MCF 10A (cell line): ENCODE data around the gene GPC2. TPM values are rescaled to one million over a fixed set of nuclear protein-coding genes. Genes with fewer than 3 reads are reported as not detected.
"Not testable (repeated sequence)": the region's sequence is repeated elsewhere in the genome, so short reads cannot be mapped to it uniquely, and the experiment has no call there.

Experiments used
- BruUV-seq: library from RNA; stranded (reverse); fragments of 400-500 nt; replicated peaks from 2 replicates; lab custom pipeline; 2021; lab: Mats Ljungman, UMichigan
- CTCF ChIA-PET: fragments of 300-600 bp; sonication (Branson Sonifier 250); formaldehyde crosslinking; extraction: SDS; loops from one replicate; lab custom pipeline; 2021; ENCODE audit warnings: antibody characterized with exemption, inconsistent platforms; lab: Yijun Ruan, JAX
- POLR2A ChIA-PET: fragments of 300-600, 350-650 bp; sonication (Branson Sonifier 250); formaldehyde crosslinking; extraction: SDS; loops from one replicate; lab custom pipeline; 2020; ENCODE audit warnings: antibody characterized with exemption, inconsistent platforms; lab: Yijun Ruan, JAX
- DNase-seq: peaks from one replicate; pipeline ENCODE4 v3.0.0-alpha.2; 2018; ENCODE audit not compliant: unreplicated experiment
- H3K27ac Mint-ChIP-seq: one replicate; pipeline ENCODE4 v1.8.0; 2022; ENCODE audit warnings: mild to moderate bottlenecking, low read depth, mixed read lengths; ENCODE audit not compliant: unreplicated experiment
- H3K27me3 Mint-ChIP-seq: one replicate; pipeline ENCODE4 v1.8.0; 2022; ENCODE audit warnings: mixed read lengths; ENCODE audit not compliant: insufficient read depth, unreplicated experiment
- H3K36me3 Mint-ChIP-seq: one replicate; pipeline ENCODE4 v1.8.0; 2022; ENCODE audit warnings: mild to moderate bottlenecking, moderate library complexity, mixed read lengths; ENCODE audit not compliant: insufficient read depth, unreplicated experiment
- H3K4me1 Mint-ChIP-seq: one replicate; pipeline ENCODE4 v1.8.0; 2022; ENCODE audit warnings: mixed read lengths; ENCODE audit not compliant: insufficient read depth, unreplicated experiment
- H3K4me3 Mint-ChIP-seq: one replicate; pipeline ENCODE4 v1.8.0; 2022; ENCODE audit warnings: mild to moderate bottlenecking, moderate library complexity, mixed read lengths; ENCODE audit not compliant: unreplicated experiment
- H3K9me3 Mint-ChIP-seq: one replicate; pipeline ENCODE4 v1.8.0; 2022; ENCODE audit warnings: mixed read lengths; ENCODE audit not compliant: unreplicated experiment
- intact Hi-C: fragments of 100-400 bp; cut with micrococcal nuclease; formaldehyde crosslinking; loops from 2 replicates; pipeline ENCODE4 v1.14.1; 2022
- total RNA-seq: library from RNA; stranded (reverse); gene quantifications from 2 replicates; pipeline ENCODE4 v1.2.3, GENCODE V29; 2022
- TF ChIP-seq, protein P1 (sequence below): fragments of 200-600 bp; IDR thresholded peaks from one replicate; pipeline ENCODE4 v1.8.0; 2022; ENCODE audit warnings: antibody characterized with exemption, mild to moderate bottlenecking; ENCODE audit not compliant: unreplicated experiment

The GPC2 gene
- total RNA-seq, 1 experiment from 2014 or later = 0.65 TPM

GRCh38 chr7:100221767-100222444 lies 44.7 kb upstream of the GPC2 start:
- ChIA-PET CTCF (interaction anchor here (0.9 to 1.5 kb wide), 3 partner anchors 17 to 90 kb away, joined by 3 to 6 read pairs (median 5); no protein-coding TSS in a partner anchor), POLR2A (interaction anchor here (1.2 kb wide), 1 partner anchor 11 kb away, joined by 3 read pairs; no protein-coding TSS in a partner anchor)
- TF ChIP-seq, protein P1, sequence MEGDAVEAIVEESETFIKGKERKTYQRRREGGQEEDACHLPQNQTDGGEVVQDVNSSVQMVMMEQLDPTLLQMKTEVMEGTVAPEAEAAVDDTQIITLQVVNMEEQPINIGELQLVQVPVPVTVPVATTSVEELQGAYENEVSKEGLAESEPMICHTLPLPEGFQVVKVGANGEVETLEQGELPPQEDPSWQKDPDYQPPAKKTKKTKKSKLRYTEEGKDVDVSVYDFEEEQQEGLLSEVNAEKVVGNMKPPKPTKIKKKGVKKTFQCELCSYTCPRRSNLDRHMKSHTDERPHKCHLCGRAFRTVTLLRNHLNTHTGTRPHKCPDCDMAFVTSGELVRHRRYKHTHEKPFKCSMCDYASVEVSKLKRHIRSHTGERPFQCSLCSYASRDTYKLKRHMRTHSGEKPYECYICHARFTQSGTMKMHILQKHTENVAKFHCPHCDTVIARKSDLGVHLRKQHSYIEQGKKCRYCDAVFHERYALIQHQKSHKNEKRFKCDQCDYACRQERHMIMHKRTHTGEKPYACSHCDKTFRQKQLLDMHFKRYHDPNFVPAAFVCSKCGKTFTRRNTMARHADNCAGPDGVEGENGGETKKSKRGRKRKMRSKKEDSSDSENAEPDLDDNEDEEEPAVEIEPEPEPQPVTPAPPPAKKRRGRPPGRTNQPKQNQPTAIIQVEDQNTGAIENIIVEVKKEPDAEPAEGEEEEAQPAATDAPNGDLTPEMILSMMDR = no peak
- Mint-ChIP-seq H3K27ac (no peak overlapping the region), H3K4me3 (no peak overlapping the region), H3K27me3 (no peaks in the 10 kb centered on the region), H3K4me1 (peaks cover 6% of the 10 kb centered on the region), H3K36me3 (peaks cover 7% of the 10 kb centered on the region), H3K9me3 (no peaks in the 10 kb centered on the region)
- no peak for DNase-seq
- no TSS peak for BruUV-seq
- intact Hi-C loops = no loop called here

GRCh38 chr7:100221231-100221718 lies 44.1 kb upstream of the GPC2 start:
- no TSS peak for BruUV-seq
- no peak for DNase-seq
- intact Hi-C loops = no loop called here
- Mint-ChIP-seq H3K36me3 (peaks cover 7% of the 10 kb centered on the region), H3K27ac (no peak overlapping the region), H3K27me3 (no peaks in the 10 kb centered on the region), H3K4me1 (peaks cover 6% of the 10 kb centered on the region), H3K9me3 (no peaks in the 10 kb centered on the region), H3K4me3 (no peak overlapping the region)
- TF ChIP-seq, protein P1 = no peak
- ChIA-PET POLR2A (interaction anchor here (1.2 kb wide), 1 partner anchor 10 kb away, joined by 3 read pairs; no protein-coding TSS in a partner anchor), CTCF (interaction anchor here (0.9 to 1.5 kb wide), 2 partner anchors 88 to 90 kb away, joined by 6 read pairs; no protein-coding TSS in a partner anchor)

- Mint-ChIP-seq H3K4me3 (no peak overlapping the region), H3K27me3 (no peaks in the 10 kb centered on the region), H3K9me3 (no peaks in the 10 kb centered on the region), H3K4me1 (peaks cover 6% of the 10 kb centered on the region), H3K27ac (no peak overlapping the region), H3K36me3 (peaks cover 7% of the 10 kb centered on the region)
- intact Hi-C loops = no loop called here
- no TSS peak for BruUV-seq
- TF ChIP-seq, protein P1 = no peak
- DNase-seq = no peak
- POLR2A ChIA-PET = no interaction called here
- CTCF ChIA-PET = interaction anchor here (0.9 to 1.0 kb wide), 2 partner anchors 87 to 88 kb away, joined by 4 to 6 read pairs; no protein-coding TSS in a partner anchor
These were observed 43.5 kb upstream of the GPC2 start for GRCh38 chr7:100220586-100221230.

DNA sequence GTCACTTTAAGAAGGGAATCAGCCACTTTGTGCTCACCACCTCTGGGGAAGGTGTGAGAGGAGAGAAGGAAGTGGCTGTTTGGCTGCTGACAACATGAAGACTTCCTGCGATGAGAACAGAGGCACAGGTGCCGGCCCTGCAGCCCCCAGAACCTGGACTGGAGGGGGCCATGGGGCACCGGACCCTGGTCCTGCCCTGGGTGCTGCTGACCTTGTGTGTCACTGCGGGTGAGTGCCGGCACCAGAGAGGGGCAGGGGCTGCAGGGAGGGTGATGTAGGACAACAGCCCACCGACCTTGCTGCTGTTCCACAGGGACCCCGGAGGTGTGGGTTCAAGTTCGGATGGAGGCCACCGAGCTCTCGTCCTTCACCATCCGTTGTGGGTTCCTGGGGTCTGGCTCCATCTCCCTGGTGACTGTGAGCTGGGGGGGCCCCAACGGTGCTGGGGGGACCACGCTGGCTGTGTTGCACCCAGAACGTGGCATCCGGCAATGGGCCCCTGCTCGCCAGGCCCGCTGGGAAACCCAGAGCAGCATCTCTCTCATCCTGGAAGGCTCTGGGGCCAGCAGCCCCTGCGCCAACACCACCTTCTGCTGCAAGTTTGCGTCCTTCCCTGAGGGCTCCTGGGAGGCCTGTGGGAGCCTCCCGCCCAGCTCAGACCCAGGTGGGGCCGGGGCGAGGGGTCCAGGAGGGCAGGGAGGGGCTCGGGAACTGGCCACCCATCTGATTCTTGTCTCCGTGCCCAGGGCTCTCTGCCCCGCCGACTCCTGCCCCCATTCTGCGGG lies 42.8 kb upstream of the GPC2 start, which contains the start of gene PVRIG:
PVRIG (plus strand) TSS at position 149 of the 785 bp plus-strand sequence; CDS start at position 171, 22 bp downstream.
- POLR2A ChIA-PET, DNase-seq: not testable (repeated sequence)

More for the DNA sequence above, 42.8 kb upstream of the GPC2 start, which contains the start of gene PVRIG:
- H3K9me3 Mint-ChIP-seq, intact Hi-C loops, H3K4me3 Mint-ChIP-seq, H3K27me3 Mint-ChIP-seq, H3K36me3 Mint-ChIP-seq, BruUV-seq, H3K4me1 Mint-ChIP-seq: not testable (repeated sequence)
- CTCF ChIA-PET = interaction anchor here (0.6 to 1.0 kb wide), 2 partner anchors 86 to 88 kb away, joined by 4 read pairs; no protein-coding TSS in a partner anchor
- H3K27ac Mint-ChIP-seq = peak within 1 kb of the TSS; percentile 49
